ENCODE results near the gene RINT1.

- no peak for TF ChIP-seq CTCF (IDR thresholded peaks at IDR 0.05)
- TF ChIP-seq POLR2A (IDR thresholded peaks at IDR 0.05), result no peak
Observed at GRCh38 chr7:105590793-105591192, 58.8 kb downstream of the RINT1 start.
